ENCODE data around the gene PDGFRB. TPM values are rescaled to one million over a fixed set of nuclear protein-coding genes. Genes with fewer than 3 reads are reported as not detected.
A peak's percentile ranks its signal among the peaks of the same experiment; 100 is the strongest.

PDGFRB gene
- total and polyA plus RNA-seq, 2 donors (not counting 1 experiment from before 2014, with no cell fraction given) = 231 to 347 TPM

- Histone ChIP-seq H3K79me2 (ENCODE audit: control insufficient read depth, insufficient read depth, low read length) (no peaks in the 10 kb centered on the region), H4K20me1 (ENCODE audit: control insufficient read depth, extremely low read depth, insufficient read depth, low read length) (no peaks in the 10 kb centered on the region), H3K27me3 (ENCODE audit: control insufficient read depth, insufficient read depth, low read length) (peaks cover 69% of the 10 kb centered on the region), H3K4me3 (replicated peaks in 1 of 4; ENCODE audit: control extremely low read depth in 1 of 4, insufficient read depth in 1 of 4, low read depth in 3 of 4, low read length in 4 of 4) (no peak overlapping the region), H3K9me3 (ENCODE audit: control insufficient read depth, insufficient read depth, low read depth, low read length) (no peaks in the 10 kb centered on the region), H3K4me1 (ENCODE audit: control insufficient read depth, extremely low read depth, insufficient read depth, low read length) (no peaks in the 10 kb centered on the region), H3K9ac (ENCODE audit: insufficient read depth, low read length) (no peak overlapping the region), H3K4me2 (ENCODE audit: extremely low read depth, insufficient read depth, low read length) (no peak overlapping the region), H2AFZ (ENCODE audit: low read length) (no peak overlapping the region), H3K36me3 (ENCODE audit: control insufficient read depth, insufficient read depth, low read length) (no peaks in the 10 kb centered on the region), H3K27ac (ENCODE audit: insufficient read depth, low read length) (no peak overlapping the region)
- no peak for TF ChIP-seq EZH2 (IDR thresholded peaks at IDR 0.05; ENCODE audit: low read length, missing control alignments)
- no peak for DNase-seq (ENCODE audit: low read depth in 2 of 2)
Measured at GRCh38 chr5:150190987-150191386, 35.3 kb upstream of the PDGFRB start.

- Histone ChIP-seq H3K27me3 (ENCODE audit: control insufficient read depth, insufficient read depth, low read length) (peaks cover 72% of the 10 kb centered on the region), H3K4me2 (ENCODE audit: extremely low read depth, insufficient read depth, low read length) (no peak overlapping the region), H3K9me3 (ENCODE audit: control insufficient read depth, insufficient read depth, low read depth, low read length) (no peaks in the 10 kb centered on the region), H3K4me3 (replicated peaks in 1 of 4; ENCODE audit: control extremely low read depth in 1 of 4, insufficient read depth in 1 of 4, low read depth in 3 of 4, low read length in 4 of 4) (no peak overlapping the region), H3K36me3 (ENCODE audit: control insufficient read depth, insufficient read depth, low read length) (no peaks in the 10 kb centered on the region), H4K20me1 (ENCODE audit: control insufficient read depth, extremely low read depth, insufficient read depth, low read length) (no peaks in the 10 kb centered on the region), H3K9ac (ENCODE audit: insufficient read depth, low read length) (no peak overlapping the region), H3K27ac (ENCODE audit: insufficient read depth, low read length) (no peak overlapping the region), H3K4me1 (ENCODE audit: control insufficient read depth, extremely low read depth, insufficient read depth, low read length) (no peaks in the 10 kb centered on the region), H3K79me2 (ENCODE audit: control insufficient read depth, insufficient read depth, low read length) (no peaks in the 10 kb centered on the region), H2AFZ (ENCODE audit: low read length) (no peak overlapping the region)
- TF ChIP-seq EZH2 (IDR thresholded peaks at IDR 0.05; ENCODE audit: low read length, missing control alignments) = no peak
- TF ChIP-seq CTCF (conservative IDR thresholded peaks at IDR 0.05 in 1 of 2, IDR thresholded peaks at IDR 0.05 in 1 of 2; ENCODE audit: low read depth in 1 of 2, low read length in 2 of 2) = no peak
- DNase-seq (ENCODE audit: low read depth in 2 of 2) = no peak
Measured at GRCh38 chr5:150190503-150190979, 34.9 kb upstream of the PDGFRB start.

- Histone ChIP-seq H3K4me3 (replicated peaks in 1 of 4; ENCODE audit: control extremely low read depth in 1 of 4, insufficient read depth in 1 of 4, low read depth in 3 of 4, low read length in 4 of 4) (no peak within 1 kb of the TSS), H3K27me3 (ENCODE audit: control insufficient read depth, insufficient read depth, low read length) (peaks cover 75% of the 10 kb centered on the region), H3K9ac (ENCODE audit: insufficient read depth, low read length) (no peak within 1 kb of the TSS), H3K4me2 (ENCODE audit: extremely low read depth, insufficient read depth, low read length) (no peak within 1 kb of the TSS), H3K27ac (ENCODE audit: insufficient read depth, low read length) (no peak within 1 kb of the TSS), H3K9me3 (ENCODE audit: control insufficient read depth, insufficient read depth, low read depth, low read length) (no peaks in the 10 kb centered on the region), H3K79me2 (ENCODE audit: control insufficient read depth, insufficient read depth, low read length) (no peaks in the 10 kb centered on the region), H3K36me3 (ENCODE audit: control insufficient read depth, insufficient read depth, low read length) (no peaks in the 10 kb centered on the region), H4K20me1 (ENCODE audit: control insufficient read depth, extremely low read depth, insufficient read depth, low read length) (no peaks in the 10 kb centered on the region), H2AFZ (ENCODE audit: low read length) (no peak within 1 kb of the TSS), H3K4me1 (ENCODE audit: control insufficient read depth, extremely low read depth, insufficient read depth, low read length) (no peaks in the 10 kb centered on the region)
- TF ChIP-seq EZH2 (IDR thresholded peaks at IDR 0.05; ENCODE audit: low read length, missing control alignments) (peak; percentile 79), CTCF (conservative IDR thresholded peaks at IDR 0.05 in 1 of 2, IDR thresholded peaks at IDR 0.05 in 1 of 2; ENCODE audit: low read depth in 1 of 2, low read length in 2 of 2) (no peak)
- DNase-seq (ENCODE audit: low read depth in 2 of 2) = no peak
Measured at GRCh38 chr5:150189728-150190502, 34.3 kb upstream of the PDGFRB start, which contains the start of gene SLC6A7. TSS of gene SLC6A7 (plus strand) at chr5:150190062. CDS start at chr5:150190328, 266 bp downstream.

Measured in fibroblast of lung (primary cell).